Muscle layer of colon (tissue), 2 donors: ENCODE measurements around the gene FRS2.
"Not testable (repeated sequence)": the region's sequence is repeated elsewhere in the genome, so short reads cannot be mapped to it uniquely, and the experiment has no call there.

Source experiments
- H3K27ac ChIP-seq: one replicate; pipeline ENCODE4 v1.7.0; 2013; ENCODE audit warnings: low read depth, mild to moderate bottlenecking, low read length, moderate library complexity
- H3K27me3 ChIP-seq, 2 donors: one replicate each; pipeline ENCODE4 v1.7.0; 2013; ENCODE audit warnings: low read length in 2 of 2, mild to moderate bottlenecking in 2 of 2; ENCODE audit not compliant: insufficient read depth in 2 of 2, control insufficient read depth in 1 of 2
- H3K36me3 ChIP-seq: one replicate; pipeline ENCODE4 v1.7.0; 2013; ENCODE audit warnings: mild to moderate bottlenecking, low read length; ENCODE audit not compliant: insufficient read depth
- H3K4me1 ChIP-seq: one replicate; pipeline ENCODE4 v1.7.0; 2013; ENCODE audit warnings: mild to moderate bottlenecking, low read length; ENCODE audit not compliant: insufficient read depth
- H3K4me3 ChIP-seq, 2 donors: one replicate each; pipeline ENCODE4 v1.7.0; 2013; ENCODE audit warnings: low read length in 2 of 2, low read depth in 1 of 2, mild to moderate bottlenecking in 1 of 2, moderate library complexity in 1 of 2
- H3K9ac ChIP-seq: one replicate; pipeline ENCODE4 v1.7.0; 2013; ENCODE audit warnings: low read length
- H3K9me3 ChIP-seq: one replicate; pipeline ENCODE4 v1.7.0; 2013; ENCODE audit warnings: mild to moderate bottlenecking, low read length
- donor health status: abdominal sarcoma.
- donor health status: Adenocarcinoma of cecum.

The FRS2 gene

GRCh38 chr12:69600804-69601203 is 130.6 kb downstream of the FRS2 start:
- Histone ChIP-seq H3K27me3 (no peaks in the 10 kb centered on the region), H3K36me3 (peaks cover 48% of the 10 kb centered on the region), H3K4me1 (no peaks in the 10 kb centered on the region), H3K9ac (no peak overlapping the region), H3K27ac (no peak overlapping the region), H3K9me3 (no peaks in the 10 kb centered on the region), H3K4me3 (no peak overlapping the region)

GRCh38 chr12:69601962-69602685 is 131.9 kb downstream of the FRS2 start:
- Histone ChIP-seq H3K9me3 (no peaks in the 10 kb centered on the region), H3K27me3 (no peaks in the 10 kb centered on the region), H3K9ac (no peak overlapping the region), H3K4me1 (no peaks in the 10 kb centered on the region), H3K27ac (no peak overlapping the region), H3K4me3 (no peak overlapping the region), H3K36me3 (peaks cover 39% of the 10 kb centered on the region)

GRCh38 chr12:69602954-69603353 is 132.8 kb downstream of the FRS2 start:
- H3K36me3 ChIP-seq, result peaks cover 31% of the 10 kb centered on the region
- H3K9ac ChIP-seq, result no peak overlapping the region
- no peak overlapping the region for H3K27ac ChIP-seq
- H3K9me3 ChIP-seq, result no peaks in the 10 kb centered on the region
- no peaks in the 10 kb centered on the region for H3K4me1 ChIP-seq
- no peaks in the 10 kb centered on the region for H3K27me3 ChIP-seq
- no peak overlapping the region for H3K4me3 ChIP-seq

GRCh38 chr12:69603556-69603955 is 133.4 kb downstream of the FRS2 start:
- not testable (repeated sequence) for H3K9ac ChIP-seq, H3K9me3 ChIP-seq, H3K4me3 ChIP-seq, H3K27ac ChIP-seq, H3K27me3 ChIP-seq, H3K4me1 ChIP-seq
- peaks cover 27% of the 10 kb centered on the region for H3K36me3 ChIP-seq

- not testable (repeated sequence) for H3K9ac ChIP-seq, H3K4me1 ChIP-seq, H3K27ac ChIP-seq, H3K27me3 ChIP-seq, H3K4me3 ChIP-seq, H3K9me3 ChIP-seq
- peaks cover 27% of the 10 kb centered on the region for H3K36me3 ChIP-seq
Measured at GRCh38 chr12:69604275-69604674, 134.1 kb downstream of the FRS2 start.

GRCh38 chr12:69608114-69608513 is 137.9 kb downstream of the FRS2 start:
- no peak overlapping the region for H3K27ac ChIP-seq
- no peaks in the 10 kb centered on the region for H3K4me1 ChIP-seq
- no peak overlapping the region for H3K4me3 ChIP-seq
- no peaks in the 10 kb centered on the region for H3K9me3 ChIP-seq
- H3K36me3 ChIP-seq, result peaks cover 4% of the 10 kb centered on the region
- no peaks in the 10 kb centered on the region for H3K27me3 ChIP-seq
- no peak overlapping the region for H3K9ac ChIP-seq

GRCh38 chr12:69610126-69610525 is 139.9 kb downstream of the FRS2 start:
- no peaks in the 10 kb centered on the region for H3K27me3 ChIP-seq
- H3K9me3 ChIP-seq, result no peaks in the 10 kb centered on the region
- H3K4me3 ChIP-seq, result no peak overlapping the region
- H3K9ac ChIP-seq, result no peak overlapping the region
- H3K27ac ChIP-seq, result no peak overlapping the region
- H3K36me3 ChIP-seq, result no peaks in the 10 kb centered on the region
- H3K4me1 ChIP-seq, result no peaks in the 10 kb centered on the region

- H3K4me3 ChIP-seq, result no peak within 1 kb of the TSS
Measured at GRCh38 chr12:69610729-69611128, 140.5 kb downstream of the FRS2 start, which contains the start of gene LRRC10. LRRC10 (minus strand) TSS chr12:69610907; CDS start chr12:69610838, 69 bp downstream.

GRCh38 chr12:69613351-69613750 is 143.2 kb downstream of the FRS2 start:
- H3K27me3 ChIP-seq, result no peaks in the 10 kb centered on the region
- H3K9ac ChIP-seq, result no peak overlapping the region
- H3K9me3 ChIP-seq, result no peaks in the 10 kb centered on the region
- no peak overlapping the region for H3K4me3 ChIP-seq
- no peak overlapping the region for H3K27ac ChIP-seq
- no peaks in the 10 kb centered on the region for H3K4me1 ChIP-seq
- H3K36me3 ChIP-seq, result no peaks in the 10 kb centered on the region

More at GRCh38 chr12:69610729-69611128, 140.5 kb downstream of the FRS2 start, which contains the start of gene LRRC10:
- no peak within 1 kb of the TSS for H3K9ac ChIP-seq
- no peaks in the 10 kb centered on the region for H3K4me1 ChIP-seq
- no peaks in the 10 kb centered on the region for H3K27me3 ChIP-seq
- no peaks in the 10 kb centered on the region for H3K36me3 ChIP-seq
- no peaks in the 10 kb centered on the region for H3K9me3 ChIP-seq
- H3K27ac ChIP-seq, result no peak within 1 kb of the TSS

- Histone ChIP-seq H3K27me3 (no peaks in the 10 kb centered on the region), H3K4me3 (no peak overlapping the region), H3K36me3 (no peaks in the 10 kb centered on the region), H3K9me3 (no peaks in the 10 kb centered on the region), H3K9ac (no peak overlapping the region), H3K4me1 (no peaks in the 10 kb centered on the region), H3K27ac (no peak overlapping the region)
Measured at GRCh38 chr12:69616025-69616424, 145.8 kb downstream of the FRS2 start.

- no peaks in the 10 kb centered on the region for H3K36me3 ChIP-seq
- H3K4me3 ChIP-seq, result no peak overlapping the region
- H3K4me1 ChIP-seq, result no peaks in the 10 kb centered on the region
- no peak overlapping the region for H3K9ac ChIP-seq
- no peaks in the 10 kb centered on the region for H3K9me3 ChIP-seq
- H3K27ac ChIP-seq, result no peak overlapping the region
- no peaks in the 10 kb centered on the region for H3K27me3 ChIP-seq
Measured at GRCh38 chr12:69619050-69619449, 148.9 kb downstream of the FRS2 start.

- Histone ChIP-seq H3K27ac (no peak overlapping the region), H3K4me1 (no peaks in the 10 kb centered on the region), H3K36me3 (no peaks in the 10 kb centered on the region), H3K4me3 (no peak overlapping the region), H3K9ac (no peak overlapping the region), H3K9me3 (no peaks in the 10 kb centered on the region), H3K27me3 (no peaks in the 10 kb centered on the region)
Measured at GRCh38 chr12:69620077-69620476, 149.9 kb downstream of the FRS2 start.
